Lower leg skin (tissue), 4 donors: ENCODE data around the gene ARTN. TPM values are rescaled to one million over a fixed set of nuclear protein-coding genes. Genes with fewer than 3 reads are reported as not detected.

Source experiments
- DNase-seq, 2 donors: peaks; one replicate each; pipeline ENCODE4 v3.0.0-alpha.2; 2019; ENCODE audit warnings: low spot score in 2 of 2
- H3K4me3 ChIP-seq: fragments of 200-600 bp; sonication (generic); 2 replicates; pipeline ENCODE4 v1.5.1; 2017; ENCODE audit warnings: mild to moderate bottlenecking, low read depth; ENCODE audit not compliant: poor library complexity, severe bottlenecking
- POLR2A ChIP-seq, 2 donors: fragments of 450-650 bp; IDR thresholded peaks; one replicate each; pipeline ENCODE4 v1.6.1; 2016 to 2017; ENCODE audit warnings: antibody characterized with exemption in 2 of 2, mild to moderate bottlenecking in 1 of 2, moderate library complexity in 1 of 2
- WGBS, 2 donors: methylation state at CpG; one replicate each; pipeline ENCODE4 v1.1.5; 2018; 5-methylcytosine and 5-hydroxymethylcytosine counted together
- intact Hi-C: fragments of 100-400 bp; cut with DNase I; formaldehyde crosslinking; loops from one replicate; pipeline ENCODE4 v1.15.0; 2023; ENCODE audit warnings: low total_unique reads
- total RNA-seq, 4 donors: library from RNA; depleted of rRNA; stranded (reverse); fragments of >200 nt; gene quantifications; one replicate each; pipeline ENCODE4 v1.1.0, GENCODE V29; 2016
- TF ChIP-seq, protein P1 (sequence below), 3 donors: fragments of 450-650 bp; IDR thresholded peaks; one replicate each; pipeline ENCODE4 v1.5.1; 2016; ENCODE audit warnings: antibody characterized with exemption in 3 of 3, mild to moderate bottlenecking in 3 of 3, moderate library complexity in 2 of 3

Gene ARTN
- total RNA-seq, 4 donors from 2014 or later, result 0.63 to 3.6 (median 0.84) TPM

DNA sequence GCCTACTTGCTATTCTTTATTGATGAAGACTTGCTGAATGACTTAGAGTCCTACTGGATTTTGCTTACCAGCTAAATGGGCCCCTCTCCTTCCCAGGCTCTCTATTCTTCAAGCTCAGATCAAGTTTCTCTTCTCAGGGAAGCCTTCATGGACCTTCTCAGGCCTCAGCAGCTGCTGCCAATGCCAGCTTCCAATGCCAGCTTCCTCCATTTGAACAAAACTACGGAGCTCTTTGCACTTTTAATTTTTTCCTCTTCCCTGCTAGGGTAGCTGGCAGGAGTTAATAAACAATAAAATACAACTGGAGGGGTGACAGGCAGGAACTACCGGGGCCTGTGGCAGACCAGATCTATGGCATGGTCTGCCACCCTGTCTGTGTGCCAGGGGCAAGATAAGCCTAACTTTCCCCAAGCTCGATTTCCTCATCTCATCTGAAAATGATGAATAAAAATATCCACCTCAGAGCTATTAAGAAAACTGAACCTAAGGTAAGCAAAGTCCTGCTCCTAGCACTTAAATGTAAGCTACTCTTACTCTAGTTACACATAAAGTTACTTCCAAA is 12.2 kb downstream of the ARTN start:
- H3K4me3 ChIP-seq, result peak overlapping the region; percentile 55
- intact Hi-C loops, result no loop called here
- TF ChIP-seq POLR2A (IDR thresholded peaks at IDR 0.05), result no peak
- TF ChIP-seq, protein P1, sequence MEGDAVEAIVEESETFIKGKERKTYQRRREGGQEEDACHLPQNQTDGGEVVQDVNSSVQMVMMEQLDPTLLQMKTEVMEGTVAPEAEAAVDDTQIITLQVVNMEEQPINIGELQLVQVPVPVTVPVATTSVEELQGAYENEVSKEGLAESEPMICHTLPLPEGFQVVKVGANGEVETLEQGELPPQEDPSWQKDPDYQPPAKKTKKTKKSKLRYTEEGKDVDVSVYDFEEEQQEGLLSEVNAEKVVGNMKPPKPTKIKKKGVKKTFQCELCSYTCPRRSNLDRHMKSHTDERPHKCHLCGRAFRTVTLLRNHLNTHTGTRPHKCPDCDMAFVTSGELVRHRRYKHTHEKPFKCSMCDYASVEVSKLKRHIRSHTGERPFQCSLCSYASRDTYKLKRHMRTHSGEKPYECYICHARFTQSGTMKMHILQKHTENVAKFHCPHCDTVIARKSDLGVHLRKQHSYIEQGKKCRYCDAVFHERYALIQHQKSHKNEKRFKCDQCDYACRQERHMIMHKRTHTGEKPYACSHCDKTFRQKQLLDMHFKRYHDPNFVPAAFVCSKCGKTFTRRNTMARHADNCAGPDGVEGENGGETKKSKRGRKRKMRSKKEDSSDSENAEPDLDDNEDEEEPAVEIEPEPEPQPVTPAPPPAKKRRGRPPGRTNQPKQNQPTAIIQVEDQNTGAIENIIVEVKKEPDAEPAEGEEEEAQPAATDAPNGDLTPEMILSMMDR (IDR thresholded peaks at IDR 0.05), result no peak
- DNase-seq, result no peak
- WGBS, 2 donors, result 4 to 8% methylated on average over 3 of the region's 3 CpGs

DNA sequence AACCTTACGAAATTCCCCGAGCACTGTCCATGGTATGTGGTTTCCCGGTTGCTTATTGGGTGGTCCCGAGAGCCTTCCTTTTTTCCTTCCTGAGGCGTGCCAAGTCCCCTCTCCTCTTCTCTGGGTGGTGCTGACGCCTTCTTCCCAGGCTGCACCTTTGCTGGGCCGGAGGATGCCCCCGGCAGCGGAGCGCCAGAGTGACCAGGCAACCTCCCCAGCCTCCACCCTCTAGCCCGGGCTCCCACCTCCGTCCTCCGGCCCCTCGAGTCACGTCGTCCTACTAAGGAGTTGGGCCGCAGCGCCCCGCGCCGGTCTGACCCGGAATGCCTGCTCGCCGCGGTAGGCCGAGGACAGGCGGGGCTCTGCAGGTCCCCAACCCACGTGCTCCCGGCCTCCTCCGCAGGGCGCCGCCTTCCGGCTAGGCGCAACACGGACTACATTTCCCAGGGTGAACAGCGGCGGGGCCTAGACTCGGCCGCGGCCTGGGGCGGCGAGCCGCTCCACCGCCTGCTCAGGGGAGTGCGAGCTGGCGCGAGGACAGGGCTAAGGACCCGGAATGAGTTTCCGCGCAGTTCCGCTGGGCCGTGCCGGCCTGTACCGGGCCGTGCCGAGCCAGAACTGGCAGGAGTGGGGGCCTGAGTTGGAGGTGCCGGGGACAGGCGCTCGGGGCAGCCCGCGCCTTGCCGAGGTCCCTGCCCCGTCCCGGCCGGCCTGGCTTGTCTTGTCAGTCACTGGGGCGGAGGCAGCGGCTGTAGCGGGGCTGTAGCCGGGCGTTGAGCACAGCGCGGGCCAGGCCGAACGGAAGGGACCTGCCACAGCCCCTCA is 12.8 kb downstream of the ARTN start, which contains the start of gene IPO13:
Gene IPO13, plus strand, starts transcription at position 715 of the 825 bp plus-strand sequence. CDS start 651 bp downstream, outside the sequence.
- peak; percentile 93 to 99 for DNase-seq
- WGBS, 2 donors, result 0 to 1% methylated on average over 53 to 61 of the region's 74 CpGs
- H3K4me3 ChIP-seq, result peak within 1 kb of the TSS; percentile 74
- intact Hi-C loops, result no loop called here
- TF ChIP-seq, protein P1 (IDR thresholded peaks at IDR 0.05), result no peak
- no peak for TF ChIP-seq POLR2A (IDR thresholded peaks at IDR 0.05)

DNA sequence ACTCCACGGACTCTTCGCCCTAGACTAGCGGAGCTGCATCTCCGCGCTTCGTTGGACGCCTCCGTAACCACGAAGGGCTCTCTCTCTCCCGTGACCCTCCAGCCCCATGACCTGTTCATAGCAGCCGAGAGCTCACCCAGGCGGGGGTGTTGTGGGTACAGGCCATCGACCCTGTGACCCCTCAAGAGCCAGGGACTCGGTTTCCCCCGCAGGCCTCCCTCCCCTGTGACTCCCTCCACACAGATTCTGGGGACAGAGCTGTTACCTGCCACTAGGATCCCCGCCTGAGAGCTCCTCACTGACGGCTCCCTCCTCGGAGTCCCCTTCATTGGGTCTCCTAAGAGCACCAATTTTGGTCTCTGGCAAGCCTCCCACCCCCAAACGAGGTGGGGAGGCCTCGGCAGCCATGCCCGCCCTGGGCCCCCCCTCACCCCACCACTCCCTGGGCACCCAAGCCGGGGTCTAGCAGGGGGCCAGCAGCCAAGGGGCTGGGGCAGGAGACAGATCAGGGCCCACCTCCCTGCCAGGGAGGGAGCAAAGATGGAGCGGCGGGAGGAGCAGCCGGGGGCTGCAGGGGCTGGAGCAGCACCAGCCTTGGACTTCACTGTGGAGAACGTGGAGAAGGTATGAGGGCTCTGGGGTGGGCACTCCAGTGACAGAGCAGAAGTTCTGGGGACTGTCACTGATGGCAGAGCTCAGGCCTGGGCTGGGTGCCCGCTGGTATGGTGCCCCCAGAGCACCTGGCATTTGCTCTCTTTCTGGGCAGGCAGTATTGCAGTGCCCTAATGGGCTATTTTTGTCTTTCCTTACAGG is 13.7 kb downstream of the ARTN start:
- intact Hi-C loops, result no loop called here
- H3K4me3 ChIP-seq, result peak overlapping the region; percentile 74

DNA sequence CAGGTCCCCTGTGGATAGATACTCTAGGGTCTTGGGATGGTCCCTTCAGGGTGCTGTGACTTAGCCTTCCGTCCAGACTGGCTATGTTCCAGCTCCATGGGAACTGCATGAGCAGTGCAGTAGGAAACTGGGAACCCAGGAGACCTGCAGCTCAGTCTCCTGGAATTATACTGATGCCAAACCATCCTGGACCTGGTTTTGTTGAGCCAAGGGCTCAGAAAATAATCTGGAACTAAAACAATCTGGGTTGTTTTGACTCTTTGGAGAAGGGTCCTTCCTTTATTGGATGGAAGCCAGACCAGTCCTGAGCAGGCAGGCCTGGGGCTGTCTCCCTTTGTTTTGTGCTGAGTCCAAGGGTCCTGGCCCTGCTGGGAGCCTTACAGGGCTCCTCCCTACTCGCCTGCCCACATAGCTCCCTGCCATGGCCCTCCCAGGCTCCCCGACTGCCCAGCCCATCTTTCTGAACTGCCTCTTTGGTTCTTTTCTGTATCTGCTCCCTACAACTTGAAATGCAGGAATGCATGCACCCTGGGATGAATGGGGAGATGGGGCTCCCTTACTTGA is 14.4 kb downstream of the ARTN start:
- DNase-seq, result no peak
- no peak overlapping the region for H3K4me3 ChIP-seq
- WGBS, 2 donors, result 29 to 31% methylated on average over 3 of the region's 3 CpGs
- no peak for TF ChIP-seq POLR2A (IDR thresholded peaks at IDR 0.05)
- TF ChIP-seq, protein P1 (IDR thresholded peaks at IDR 0.05), result no peak
- intact Hi-C loops, result no loop called here

More for the DNA sequence above, 13.7 kb downstream of the ARTN start:
- TF ChIP-seq, protein P1 (IDR thresholded peaks at IDR 0.05), result no peak
- TF ChIP-seq POLR2A (IDR thresholded peaks at IDR 0.05), result no peak
- WGBS, 2 donors, result 4 to 7% methylated on average over 12 to 26 of the region's 27 CpGs
- DNase-seq, result no peak

DNA sequence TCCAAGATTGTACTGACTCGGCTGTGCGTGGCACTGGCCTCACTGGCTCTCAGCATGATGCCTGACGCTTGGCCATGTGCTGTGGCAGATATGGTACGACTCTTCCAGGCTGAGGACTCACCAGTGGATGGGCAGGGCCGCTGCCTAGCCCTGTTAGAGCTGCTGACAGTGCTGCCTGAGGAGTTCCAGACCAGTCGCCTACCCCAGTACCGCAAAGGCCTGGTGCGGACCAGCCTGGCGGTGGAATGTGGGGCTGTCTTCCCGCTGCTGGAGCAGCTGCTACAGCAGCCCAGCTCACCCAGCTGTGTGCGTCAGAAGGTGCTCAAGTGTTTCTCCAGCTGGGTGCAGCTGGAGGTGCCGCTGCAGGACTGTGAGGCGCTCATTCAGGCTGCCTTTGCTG is 16.1 kb downstream of the ARTN start:
- no peak for TF ChIP-seq POLR2A (IDR thresholded peaks at IDR 0.05)
- TF ChIP-seq, protein P1 (IDR thresholded peaks at IDR 0.05), result no peak
- no peak overlapping the region for H3K4me3 ChIP-seq
- DNase-seq, result no peak
- intact Hi-C loops, result no loop called here
- 87 to 100% methylated on average over 4 to 13 of the region's 13 CpGs for WGBS, 2 donors
